ENCODE results near the gene HS3ST5.
"Not testable (repeated sequence)": the region's sequence is repeated elsewhere in the genome, so short reads cannot be mapped to it uniquely, and the experiment has no call there.

Gene HS3ST5

GRCh38 chr6:114039841-114040240, 303.0 kb downstream of the HS3ST5 start:
- DNase-seq, result no peak

- no peak for DNase-seq
Measured at GRCh38 chr6:114033606-114034005, 309.2 kb downstream of the HS3ST5 start.

DNA sequence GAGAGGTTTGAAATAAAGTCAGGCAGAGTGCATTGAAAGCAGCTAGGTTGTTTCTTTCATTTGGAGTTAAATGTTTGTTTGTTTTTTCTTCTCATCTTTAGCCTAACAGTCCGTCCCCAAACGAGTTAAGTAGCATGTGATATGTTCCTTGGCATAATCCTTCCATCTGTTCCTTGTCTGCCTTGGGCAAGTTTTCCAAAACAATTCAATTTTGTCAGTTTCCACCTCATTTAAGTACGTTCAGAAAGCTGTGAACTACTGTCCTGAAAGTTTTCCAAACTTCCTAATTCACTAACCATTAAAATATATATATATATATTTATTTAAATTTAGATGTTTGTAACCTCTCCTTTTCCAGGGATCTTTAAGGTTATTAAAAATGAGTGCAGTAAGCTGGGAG, 310.1 kb downstream of the HS3ST5 start:
- no peak for DNase-seq

DNA sequence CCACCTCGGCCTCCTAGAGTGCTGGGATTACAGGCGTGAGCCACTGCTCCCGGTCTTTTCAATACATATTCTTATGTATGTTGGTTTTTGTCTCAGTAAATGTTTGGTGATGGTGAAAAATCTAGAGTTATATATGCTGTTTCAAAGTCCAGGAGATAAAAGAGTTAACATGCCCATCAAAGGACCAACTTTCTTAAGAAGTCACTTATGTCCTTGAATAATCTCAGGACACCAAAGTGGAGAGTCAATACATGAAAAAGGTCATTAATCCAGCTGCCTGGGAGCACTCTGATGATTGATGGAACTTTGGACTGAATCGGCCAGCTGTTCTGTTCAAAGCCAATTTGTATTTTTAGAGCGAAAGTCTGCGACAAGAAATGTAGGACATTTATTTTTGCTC, 312.1 kb downstream of the HS3ST5 start:
- no peak for DNase-seq

GRCh38 chr6:114024746-114025145, 318.1 kb downstream of the HS3ST5 start:
- DNase-seq, result no peak

DNA sequence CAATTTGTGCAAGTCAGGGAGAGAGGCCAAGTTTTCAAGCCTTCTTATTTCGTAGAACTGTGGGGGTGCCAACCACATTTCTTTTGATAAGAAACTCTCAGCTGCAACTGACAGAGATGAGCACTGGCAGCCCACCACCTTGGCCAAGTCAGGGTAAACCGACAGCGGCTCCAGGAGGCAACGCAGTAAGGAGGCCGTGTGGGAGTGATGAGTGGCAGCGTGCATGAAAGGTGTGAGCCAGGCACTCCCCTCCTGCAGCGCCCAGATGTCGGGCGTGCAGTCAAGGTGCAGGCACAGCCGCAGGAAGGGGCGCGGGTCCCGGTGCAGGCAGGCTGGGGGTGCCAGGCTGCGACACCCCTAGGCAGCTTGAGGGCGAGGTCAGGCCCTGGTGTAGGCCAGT, 322.6 kb downstream of the HS3ST5 start:
- DNase-seq, result no peak

- DNase-seq, result not testable (repeated sequence)
Measured at GRCh38 chr6:114017146-114017545, 325.7 kb downstream of the HS3ST5 start.

DNA sequence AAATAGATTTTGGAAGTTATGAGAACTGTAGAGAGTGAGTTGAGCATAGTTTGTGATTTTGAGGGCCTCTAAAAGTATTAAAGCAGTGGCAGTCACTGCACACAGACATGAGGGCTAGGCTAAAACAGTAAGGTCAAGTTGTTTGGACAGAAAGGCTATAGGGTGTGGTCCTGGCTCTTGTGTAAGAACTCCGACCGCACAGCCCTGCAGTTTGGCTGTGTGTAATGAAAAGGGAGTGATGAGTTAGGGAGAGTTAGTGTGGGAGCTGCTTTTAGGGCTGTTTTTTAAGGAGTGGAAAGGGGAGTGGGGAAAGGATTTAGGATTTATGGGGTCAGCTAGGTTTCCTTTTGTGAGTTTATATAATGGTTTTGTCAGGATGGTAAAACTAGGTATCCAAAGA, 328.7 kb downstream of the HS3ST5 start:
- DNase-seq, result not testable (repeated sequence)

DNA sequence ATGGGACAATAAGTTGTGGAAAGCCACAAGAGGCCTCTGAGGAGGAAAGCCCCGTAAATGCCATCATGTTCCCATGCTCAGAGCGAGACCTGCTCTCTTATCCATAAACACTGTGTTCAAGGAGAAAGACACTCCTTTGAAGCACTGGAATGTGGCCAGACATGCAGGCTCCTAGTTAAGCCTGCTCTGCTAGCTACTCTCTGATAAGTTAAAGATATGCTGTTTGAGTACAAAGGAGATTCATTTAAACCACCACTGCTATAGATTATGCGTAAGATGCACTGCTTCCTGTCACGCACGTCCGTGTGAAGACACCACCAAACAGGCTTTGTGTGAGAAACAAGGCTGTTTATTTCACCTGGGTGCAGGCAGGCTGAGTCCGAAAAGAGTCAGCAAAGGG, 331.3 kb downstream of the HS3ST5 start:
- DNase-seq, result peak in 1 of 2 donors; percentile 9

- DNase-seq, result no peak
Measured at GRCh38 chr6:114010540-114010939, 332.3 kb downstream of the HS3ST5 start.

DNA sequence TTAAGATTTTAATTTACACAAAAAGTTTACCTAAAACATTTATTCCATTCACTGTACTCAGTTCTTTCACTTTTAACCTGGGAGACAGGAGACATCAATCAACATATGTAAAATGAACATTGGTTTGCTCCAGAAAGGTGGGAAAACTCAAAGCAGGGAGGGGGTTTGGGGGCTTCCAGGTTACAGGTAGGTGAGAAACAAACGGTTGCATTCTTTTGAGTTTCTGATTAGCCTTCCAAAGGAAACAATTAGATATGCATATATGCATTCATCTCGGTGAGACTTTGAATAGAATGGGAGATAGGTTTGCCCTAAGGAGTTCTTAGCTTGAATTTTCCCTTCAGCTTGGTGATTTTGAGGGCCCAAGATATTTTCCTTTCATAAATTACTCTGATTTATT, 333.6 kb downstream of the HS3ST5 start:
- no peak for DNase-seq

GRCh38 chr6:114008331-114008730, 334.5 kb downstream of the HS3ST5 start:
- DNase-seq, result no peak

DNA sequence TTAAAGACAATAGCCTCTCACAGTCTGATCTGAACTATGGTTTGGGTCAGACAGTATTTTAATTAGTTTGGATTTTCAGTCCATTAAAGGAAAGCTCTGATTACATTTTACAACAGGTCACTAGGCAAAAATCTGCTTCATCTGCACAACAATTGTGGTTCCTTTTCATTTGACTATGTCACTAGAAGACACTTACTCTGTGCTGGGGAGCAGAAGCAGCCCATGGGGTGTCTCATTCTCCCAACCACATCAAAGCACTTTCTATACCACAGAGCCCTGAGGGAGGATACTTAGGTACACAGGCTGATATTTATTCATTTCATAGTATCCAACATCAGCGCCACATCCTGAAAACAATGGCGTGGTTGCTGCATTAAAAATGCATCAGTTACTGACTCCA, 335.3 kb downstream of the HS3ST5 start:
- DNase-seq, result peak in 1 of 2 donors; percentile 36

All from CD4-positive, alpha-beta T cell treated with Interleukin-4 for 1 hour (primary cell).